HepG2 (cell line): ENCODE results near the gene ARID5B. TPM values are rescaled to one million over a fixed set of nuclear protein-coding genes. Genes with fewer than 3 reads are reported as not detected.

ENCODE experiments used
- ATAC-seq: fragments of 200-7000 bp; cut with Tn5 transposase; 3 replicates; pipeline ENCODE4 v1.9.1; 2020; ENCODE audit warnings: mild to moderate bottlenecking, moderate library complexity
- BruUV-seq: library from RNA; stranded (reverse); fragments of 400-500 nt; replicated peaks from 2 replicates; lab custom pipeline; 2021; lab: Mats Ljungman, UMichigan
- CTCF ChIA-PET: fragments of 300-600 bp; formaldehyde crosslinking; extraction: SDS; loops from one replicate; lab custom pipeline; 2021; ENCODE audit warnings: low total read pairs, inconsistent platforms, low intra/inter-chr PET ratio; lab: Yijun Ruan, JAX
- POLR2A ChIA-PET: fragments of 350-600 bp; sonication (Branson Sonifier 250); formaldehyde crosslinking; loops from one replicate; lab custom pipeline; 2020; ENCODE audit warnings: antibody characterized with exemption, inconsistent platforms; lab: Yijun Ruan, JAX
- DNase-seq: peaks from one replicate; pipeline ENCODE4 v3.0.0-alpha.2; 2015; ENCODE audit warnings: low spot score
- FAIRE-seq: peaks from 3 replicates; lab custom pipeline; 2011; peaks lifted over from hg19 to GRCh38; lab: Jason Lieb, UNC
- H2AFZ ChIP-seq: one replicate; pipeline ENCODE4 v1.6.1; 2011; ENCODE audit warnings: low read length, inconsistent platforms
- H3K27ac ChIP-seq: fragments of 300-600 bp; 3 replicates; pipeline ENCODE4 v1.8.0; 2011; ENCODE audit warnings: mixed run types, mild to moderate bottlenecking, mixed read lengths, low read length, inconsistent platforms; ENCODE audit not compliant: insufficient read depth; ENCODE audit errors: extremely low read length
- H3K27me3 ChIP-seq, 2 experiments: fragments of 200-600 bp in 1 of 2; 2 replicates in 1 of 2; 3 replicates in 1 of 2; pipeline versions ENCODE4 v1.6.0 to v1.8.0; 2011; ENCODE audit warnings: low read length in 2 of 2, mild to moderate bottlenecking in 2 of 2, moderate library complexity in 2 of 2, inconsistent platforms in 1 of 2; ENCODE audit not compliant: insufficient read depth in 2 of 2, control insufficient read depth in 1 of 2
- H3K36me3 ChIP-seq, 2 experiments: fragments of 200-600 bp in 1 of 2; replicated peaks in 1 of 2; 2 replicates in 1 of 2; 3 replicates in 1 of 2; pipeline versions ENCODE4 v1.5.1 to v1.8.0; 2011; ENCODE audit warnings: low read length in 2 of 2, inconsistent platforms in 1 of 2; ENCODE audit not compliant: insufficient read depth in 2 of 2, control insufficient read depth in 1 of 2
- H3K4me1 ChIP-seq: 2 replicates; pipeline ENCODE4 v1.5.1; 2012; ENCODE audit warnings: low read length, inconsistent platforms; ENCODE audit not compliant: insufficient read depth
- H3K4me2 ChIP-seq: 2 replicates; pipeline ENCODE4 v1.6.0; 2011; ENCODE audit warnings: low read depth, low read length, inconsistent platforms
- H3K4me3 ChIP-seq, 3 experiments: fragments of 200-600 bp in 1 of 3; sonication (generic), shearing (Covaris generic) in 1 of 3; replicated peaks in 1 of 3; 2 replicates each; pipeline ENCODE4 v1.5.1; 2011 to 2016; ENCODE audit warnings: low read length in 3 of 3, inconsistent platforms in 2 of 3, low read depth in 2 of 3, mild to moderate bottlenecking in 2 of 3, control low read depth in 1 of 3, mixed read lengths in 1 of 3; ENCODE audit not compliant: insufficient read depth in 1 of 3
- H3K79me2 ChIP-seq: one replicate; pipeline ENCODE4 v1.6.1; 2011; ENCODE audit warnings: low read length, inconsistent platforms; ENCODE audit not compliant: insufficient read depth
- H3K9ac ChIP-seq: 2 replicates; pipeline ENCODE4 v1.6.0; 2011; ENCODE audit warnings: mild to moderate bottlenecking, low read depth, low read length, inconsistent platforms; ENCODE audit not compliant: insufficient read depth
- H3K9me3 ChIP-seq: 2 replicates; pipeline ENCODE4 v1.5.1; 2012; ENCODE audit warnings: mild to moderate bottlenecking, low read length
- H4K20me1 ChIP-seq: 2 replicates; pipeline ENCODE4 v1.6.0; 2011; ENCODE audit warnings: inconsistent platforms, mild to moderate bottlenecking, low read length, moderate library complexity; ENCODE audit not compliant: insufficient read depth
- AFF4 ChIP-seq: sonication (generic); formaldehyde crosslinking; IDR thresholded peaks from 2 replicates; pipeline ENCODE4 v1.4.0; 2020; ENCODE audit warnings: missing genetic modification reagents
- DBP ChIP-seq: sonication (generic); formaldehyde crosslinking; IDR thresholded peaks from 2 replicates; pipeline ENCODE4 v1.4.0; 2020; ENCODE audit warnings: missing genetic modification reagents; ENCODE audit errors: not compliant biosample characterization
- ETV5 ChIP-seq: IDR thresholded peaks from 2 replicates; pipeline ENCODE4 v1.6.1; 2018; ENCODE audit warnings: missing biosample characterization, missing genetic modification reagents, inconsistent platforms, borderline replicate concordance
- HDAC2 ChIP-seq: sonication (generic); formaldehyde crosslinking; IDR thresholded peaks from 2 replicates; pipeline ENCODE4 v1.4.0; 2020; ENCODE audit warnings: missing genetic modification reagents
- KDM4B ChIP-seq: sonication (generic); formaldehyde crosslinking; IDR thresholded peaks from 2 replicates; pipeline ENCODE4 v1.4.0; 2020; ENCODE audit warnings: missing genetic modification reagents
- KLF15 ChIP-seq: sonication (generic); formaldehyde crosslinking; IDR thresholded peaks from 2 replicates; pipeline ENCODE4 v1.8.1; 2023; ENCODE audit warnings: borderline replicate concordance, mild to moderate bottlenecking, inconsistent platforms, missing genetic modification reagents, mixed read lengths
- STAT5B ChIP-seq: sonication (generic); formaldehyde crosslinking; IDR thresholded peaks from 2 replicates; pipeline ENCODE4 v1.4.0; 2020; ENCODE audit warnings: missing genetic modification reagents
- YEATS4 ChIP-seq: sonication (generic); formaldehyde crosslinking; IDR thresholded peaks from 2 replicates; pipeline ENCODE4 v1.4.0; 2020; ENCODE audit warnings: missing genetic modification reagents, borderline replicate concordance
- WGBS: methylation state at CpG from one replicate; pipeline ENCODE4 v1.1.6; 2017; ENCODE audit warnings: low lambda C conversion rate; 5-methylcytosine and 5-hydroxymethylcytosine counted together
- in situ Hi-C: cut with HindIII; loops from 2 replicates; pipeline ENCODE4 v1.10.0; 2017; ENCODE audit warnings: low pct_unique_long_range_greater_than_20kb; ENCODE audit not compliant: extremely low pct_ligation_motif_present
- intact Hi-C: fragments of 100-400 bp; cut with micrococcal nuclease; formaldehyde crosslinking; loops from one replicate; pipeline ENCODE4 v1.10.0; 2022; ENCODE audit not compliant: unreplicated experiment
- polyA plus RNA-seq, 8 experiments: library from polyadenylated mRNA; depleted of rRNA in 3 of 8; stranded (reverse) in 7 of 8; unstranded in 1 of 8; fragments of >200 nt; fragmentation: Illumina TruSeq in 4 of 8; extraction: Trizol in 4 of 8; gene quantifications; 2 replicates each; pipeline versions ENCODE4 v1.2.1 to v1.2.3, GENCODE V29; 2011 to 2016; ENCODE audit warnings: low read depth in 4 of 8, missing spikeins in 1 of 8, mixed read lengths in 1 of 8; ENCODE audit not compliant: insufficient read depth in 1 of 8
- total RNA-seq, 5 experiments: library from RNA; depleted of rRNA; stranded (reverse); fragments of >200 nt; fragmentation: Illumina TruSeq; extraction: Trizol; gene quantifications; 2 replicates each; pipeline ENCODE4 v1.2.3, GENCODE V29; 2016; ENCODE audit warnings: low read depth in 1 of 5
- TF ChIP-seq, protein P1 (sequence below): sonication (generic); formaldehyde crosslinking; conservative IDR thresholded peaks from 2 replicates; pipeline ENCODE4 v1.8.0; 2022; ENCODE audit warnings: missing genetic modification reagents
- TF ChIP-seq, protein P2 (sequence below): sonication (generic); formaldehyde crosslinking; IDR thresholded peaks from 2 replicates; pipeline ENCODE4 v1.5.0; 2020; ENCODE audit warnings: missing genetic modification reagents

ARID5B gene
- total and polyA plus RNA-seq, 2 of the 13 experiments (the other 11 are each of a cell fraction or from before 2014, with no cell fraction given): 6.2 to 21.1 TPM

- TF ChIP-seq YEATS4: no peak
- no peak for TF ChIP-seq STAT5B
These were observed 30.0 kb upstream of the ARID5B start (continued) for GRCh38 chr10:61871487-61871886.

DNA sequence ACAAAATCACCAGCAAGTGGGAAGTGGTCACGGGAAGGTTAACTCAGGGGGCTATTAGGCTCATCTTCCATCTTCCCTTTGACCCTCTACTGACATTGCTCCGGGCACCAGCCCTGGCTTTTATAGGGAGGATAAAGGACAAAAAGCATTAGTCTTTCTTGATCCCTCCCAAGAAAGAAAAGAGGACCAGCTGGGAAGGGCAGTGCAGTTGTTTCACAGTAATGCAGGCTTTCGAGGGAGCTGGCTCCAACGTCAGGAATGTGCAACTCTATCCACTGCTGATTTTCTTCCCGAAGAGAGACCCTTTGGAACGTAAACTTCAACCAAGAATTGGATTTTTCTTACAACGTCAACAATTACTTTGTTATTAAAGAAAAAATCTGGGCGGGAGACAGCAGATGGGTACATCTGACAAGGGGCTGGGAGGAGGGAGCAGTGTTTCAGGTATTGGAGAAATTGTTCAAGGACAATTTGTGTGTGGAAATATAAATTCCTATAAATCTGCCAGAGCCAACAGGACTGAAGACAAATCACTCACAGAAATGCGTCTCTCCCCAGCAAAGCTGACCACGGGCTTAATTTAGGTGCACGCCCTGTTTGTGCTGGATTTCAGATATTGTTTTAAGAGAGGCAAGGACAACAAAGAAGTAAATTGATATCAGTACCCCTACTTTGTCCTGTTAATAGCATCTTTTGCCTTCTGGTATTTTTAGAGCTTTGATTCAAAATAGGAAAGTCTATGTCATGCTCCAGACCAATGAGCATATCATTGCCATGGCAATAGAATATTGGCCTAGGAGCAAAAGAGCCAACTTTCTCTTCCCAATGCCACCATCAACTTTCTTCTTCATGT lies 23.4 kb upstream of the ARID5B start:
- H3K27me3 ChIP-seq: no peaks in the 10 kb centered on the region
- ChIA-PET POLR2A (no interaction called here), CTCF (no interaction called here)
- intact Hi-C loops: no loop called here
- no peaks in the 10 kb centered on the region for H4K20me1 ChIP-seq
- H3K36me3 ChIP-seq: no peaks in the 10 kb centered on the region
- FAIRE-seq: no peak
- TF ChIP-seq AFF4 (no peak), KLF15 (CRISPR knock-in tag) (no peak), DBP (CRISPR knock-in tag) (no peak), KDM4B (CRISPR knock-in tag) (no peak), HDAC2 (CRISPR knock-in tag) (no peak), ETV5 (CRISPR knock-in tag) (no peak)
- TF ChIP-seq, protein P1, sequence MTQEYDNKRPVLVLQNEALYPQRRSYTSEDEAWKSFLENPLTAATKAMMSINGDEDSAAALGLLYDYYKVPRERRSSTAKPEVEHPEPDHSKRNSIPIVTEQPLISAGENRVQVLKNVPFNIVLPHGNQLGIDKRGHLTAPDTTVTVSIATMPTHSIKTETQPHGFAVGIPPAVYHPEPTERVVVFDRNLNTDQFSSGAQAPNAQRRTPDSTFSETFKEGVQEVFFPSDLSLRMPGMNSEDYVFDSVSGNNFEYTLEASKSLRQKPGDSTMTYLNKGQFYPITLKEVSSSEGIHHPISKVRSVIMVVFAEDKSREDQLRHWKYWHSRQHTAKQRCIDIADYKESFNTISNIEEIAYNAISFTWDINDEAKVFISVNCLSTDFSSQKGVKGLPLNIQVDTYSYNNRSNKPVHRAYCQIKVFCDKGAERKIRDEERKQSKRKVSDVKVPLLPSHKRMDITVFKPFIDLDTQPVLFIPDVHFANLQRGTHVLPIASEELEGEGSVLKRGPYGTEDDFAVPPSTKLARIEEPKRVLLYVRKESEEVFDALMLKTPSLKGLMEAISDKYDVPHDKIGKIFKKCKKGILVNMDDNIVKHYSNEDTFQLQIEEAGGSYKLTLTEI (CRISPR knock-in tag): no peak
- TF ChIP-seq, protein P2, sequence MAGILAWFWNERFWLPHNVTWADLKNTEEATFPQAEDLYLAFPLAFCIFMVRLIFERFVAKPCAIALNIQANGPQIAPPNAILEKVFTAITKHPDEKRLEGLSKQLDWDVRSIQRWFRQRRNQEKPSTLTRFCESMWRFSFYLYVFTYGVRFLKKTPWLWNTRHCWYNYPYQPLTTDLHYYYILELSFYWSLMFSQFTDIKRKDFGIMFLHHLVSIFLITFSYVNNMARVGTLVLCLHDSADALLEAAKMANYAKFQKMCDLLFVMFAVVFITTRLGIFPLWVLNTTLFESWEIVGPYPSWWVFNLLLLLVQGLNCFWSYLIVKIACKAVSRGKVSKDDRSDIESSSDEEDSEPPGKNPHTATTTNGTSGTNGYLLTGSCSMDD (CRISPR knock-in tag): no peak
- peaks cover 26% of the 10 kb centered on the region for H3K4me1 ChIP-seq
- in situ Hi-C loops: no loop called here
- no peak overlapping the region for H3K4me3 ChIP-seq
- H3K79me2 ChIP-seq: no peaks in the 10 kb centered on the region
- H3K4me2 ChIP-seq: no peak overlapping the region
- no peak for DNase-seq
- H3K27ac ChIP-seq: no peak overlapping the region
- no peaks in the 10 kb centered on the region for H3K9me3 ChIP-seq
- H3K9ac ChIP-seq: no peak overlapping the region
- H2AFZ ChIP-seq: no peak overlapping the region
- BruUV-seq: no TSS peak
- no peak for ATAC-seq
- WGBS: 60% methylated on average over 11 of the region's 11 CpGs
